H1 (cell line): ENCODE results near the gene DUSP9. TPM values are rescaled to one million over a fixed set of nuclear protein-coding genes. Genes with fewer than 3 reads are reported as not detected.

ENCODE experiments used
- TBP ChIP-seq: IDR thresholded peaks from 2 replicates; pipeline ENCODE4 v1.6.1; 2011; ENCODE audit warnings: low read depth, low read length, improper control_type of control experiment
- YY1 ChIP-seq: IDR thresholded peaks from 2 replicates; pipeline ENCODE4 v1.6.1; 2011; ENCODE audit warnings: low read depth, mild to moderate bottlenecking, low read length
- polyA plus RNA-seq, 7 experiments: library from polyadenylated mRNA; depleted of rRNA in 3 of 7; stranded (reverse) in 5 of 7; unstranded in 2 of 7; fragments of >200 nt in 5 of 7; fragments of 200-250 nt in 2 of 7; gene quantifications; 1 replicate in 5 of 7; 2 replicates in 1 of 7; 4 replicates in 1 of 7; pipeline versions ENCODE4 v1.2.1 to v1.2.3, GENCODE V29; 2011 to 2013; ENCODE audit warnings: missing spikeins in 2 of 7, mixed read lengths in 2 of 7
- total RNA-seq: library from RNA; stranded (reverse); fragmentation: NEBNext Ultra II Directional; extraction: Animal tissue kit (Norgen Biotek cat#: 25700); gene quantifications from 2 replicates; pipeline ENCODE4 v1.2.1, GENCODE V29; 2021
- TF ChIP-seq, protein P1 (sequence below): IDR thresholded peaks from 2 replicates; pipeline ENCODE4 v1.6.1; 2011; ENCODE audit warnings: low read length, improper control_type of control experiment

DUSP9 gene
- total and polyA plus RNA-seq, 2 of the 8 experiments (the other 6 are each of a cell fraction or from before 2014, with no cell fraction given), result 0.80 to 1.1 TPM

DNA sequence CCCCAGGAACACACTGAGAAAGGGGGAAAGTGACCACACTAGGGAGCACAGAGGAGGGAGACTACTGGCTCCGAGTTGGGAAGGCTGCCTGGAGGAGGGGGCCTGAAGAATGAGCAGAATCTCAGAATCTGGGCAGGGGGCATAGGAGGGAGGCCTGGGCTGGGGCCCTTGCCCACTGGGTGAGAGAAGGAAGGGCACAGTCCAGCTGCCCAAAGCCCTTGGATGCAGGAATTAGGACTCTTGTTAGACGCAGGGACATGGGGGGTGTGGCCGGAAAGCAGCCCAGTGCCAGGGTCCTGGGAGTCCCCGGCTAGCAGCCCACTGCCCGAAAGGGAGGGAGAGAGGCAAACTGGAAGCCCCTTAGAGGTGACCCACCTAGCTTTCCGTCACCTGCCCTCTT lies 1.9 kb upstream of the DUSP9 start (continued):
- TF ChIP-seq, protein P1, sequence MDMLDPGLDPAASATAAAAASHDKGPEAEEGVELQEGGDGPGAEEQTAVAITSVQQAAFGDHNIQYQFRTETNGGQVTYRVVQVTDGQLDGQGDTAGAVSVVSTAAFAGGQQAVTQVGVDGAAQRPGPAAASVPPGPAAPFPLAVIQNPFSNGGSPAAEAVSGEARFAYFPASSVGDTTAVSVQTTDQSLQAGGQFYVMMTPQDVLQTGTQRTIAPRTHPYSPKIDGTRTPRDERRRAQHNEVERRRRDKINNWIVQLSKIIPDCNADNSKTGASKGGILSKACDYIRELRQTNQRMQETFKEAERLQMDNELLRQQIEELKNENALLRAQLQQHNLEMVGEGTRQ, result no peak
- TF ChIP-seq YY1 (no peak), TBP (no peak)
- TF ChIP-seq, all 59 proteins: peak for 0
